Adrenal gland (tissue), 12 donors: ENCODE measurements around the gene USF2. TPM values are rescaled to one million over a fixed set of nuclear protein-coding genes. Genes with fewer than 3 reads are reported as not detected.
"Not testable (repeated sequence)": the region's sequence is repeated elsewhere in the genome, so short reads cannot be mapped to it uniquely, and the experiment has no call there.

Source experiments
- DNase-seq, 7 donors: peaks; one replicate each; pipeline ENCODE4 v3.0.0-alpha.2; 2019 to 2020
- H3K27ac ChIP-seq, 5 donors: fragments of 200-600 bp; sonication (generic) in 4 of 5; 1 replicate in 3 of 5; 2 replicates in 2 of 5; pipeline versions ENCODE4 v1.5.1 to v1.8.0; 2016 to 2020; ENCODE audit warnings: mild to moderate bottlenecking in 1 of 5
- H3K27me3 ChIP-seq: fragments of 200-600 bp; 2 replicates; pipeline ENCODE4 v1.8.0; 2021
- H3K36me3 ChIP-seq, 2 donors: fragments of 200-600 bp; replicated peaks in 1 of 2; 1 replicate in 1 of 2; 2 replicates in 1 of 2; pipeline versions ENCODE4 v1.5.1 to v1.8.0; 2018 to 2022
- H3K4me1 ChIP-seq, 2 donors: fragments of 200-600 bp; replicated peaks in 1 of 2; 1 replicate in 1 of 2; 2 replicates in 1 of 2; pipeline versions ENCODE4 v1.5.1 to v1.8.0; 2018 to 2021
- H3K4me3 ChIP-seq, 4 donors: fragments of 200-600 bp; sonication (generic) in 3 of 4; one replicate each; pipeline ENCODE4 v1.5.1; 2016 to 2018
- H3K9me3 ChIP-seq, 3 donors: fragments of 200-600 bp; sonication (generic) in 1 of 3; replicated peaks in 1 of 3; 1 replicate in 2 of 3; 2 replicates in 1 of 3; pipeline versions ENCODE4 v1.5.1 to v1.8.0; 2016 to 2021
- POLR2A ChIP-seq, 2 donors: fragments of 450-650 bp; IDR thresholded peaks; one replicate each; pipeline ENCODE4 v1.6.1; 2017; ENCODE audit warnings: antibody characterized with exemption in 2 of 2, mild to moderate bottlenecking in 2 of 2, moderate library complexity in 1 of 2
- WGBS, 4 donors: extraction: QIAGEN DNeasy Blood & Tissue Kit in 2 of 4; methylation state at CpG; one replicate each; pipeline versions ENCODE4 v1.1.5 to v1.1.7; 2013 to 2017; 5-methylcytosine and 5-hydroxymethylcytosine counted together
- intact Hi-C, 2 donors: fragments of 100-400 bp; cut with DNase I; formaldehyde crosslinking; loops; one replicate each; pipeline versions ENCODE4 v1.14.1 to v1.15.0; 2022 to 2023
- polyA plus RNA-seq, 3 donors: library from polyadenylated mRNA; stranded (reverse); fragments of 200-250 nt in 2 of 3; fragments of 350-450 nt in 1 of 3; fragmentation: Illumina TruSeq in 1 of 3; extraction: RNeasy Lipid Tissue Mini Kit (QIAGEN cat#74804) in 1 of 3; gene quantifications; one replicate each; pipeline ENCODE4 v1.2.3, GENCODE V29; 2013 to 2014
- total RNA-seq, 9 donors: library from RNA; depleted of rRNA in 4 of 9; stranded (reverse); fragments of >200 nt in 4 of 9; fragments of 120-200 nt in 1 of 9; fragmentation: NEBNext Ultra II Directional in 1 of 9; extraction: Animal tissue kit (Norgen Biotek cat#: 25700) in 1 of 9; gene quantifications; one replicate each; pipeline versions ENCODE4 v1.1.0 to v1.2.4, GENCODE V29; 2013 to 2023
- TF ChIP-seq, protein P1 (sequence below), 6 experiments: fragments of 450-650 bp in 4 of 6; fragments of 200-600 bp in 2 of 6; sonication (generic) in 1 of 6; IDR thresholded peaks; 1 replicate in 5 of 6; 2 replicates in 1 of 6; pipeline versions ENCODE4 v1.5.1 to v1.8.0; 2016 to 2021; ENCODE audit warnings: antibody characterized with exemption in 6 of 6, mild to moderate bottlenecking in 2 of 6, moderate library complexity in 1 of 6
- donor health status: healthy with polysubstance abuse.
- donor health status: Bipolar disorder and iron deficiency.
- donor health status: DM: yes; HTN: yes; CAD: no.
- donor health status: DM: no; HTN: no; CAD: no.
- donor health status: DM: no; HTN: no; CAD: no.
- donor health status: DM: yes; HTN: yes; CAD: no.

USF2 gene
- total and polyA plus RNA-seq, 12 donors: 50.6 to 302 (median 146) TPM

DNA sequence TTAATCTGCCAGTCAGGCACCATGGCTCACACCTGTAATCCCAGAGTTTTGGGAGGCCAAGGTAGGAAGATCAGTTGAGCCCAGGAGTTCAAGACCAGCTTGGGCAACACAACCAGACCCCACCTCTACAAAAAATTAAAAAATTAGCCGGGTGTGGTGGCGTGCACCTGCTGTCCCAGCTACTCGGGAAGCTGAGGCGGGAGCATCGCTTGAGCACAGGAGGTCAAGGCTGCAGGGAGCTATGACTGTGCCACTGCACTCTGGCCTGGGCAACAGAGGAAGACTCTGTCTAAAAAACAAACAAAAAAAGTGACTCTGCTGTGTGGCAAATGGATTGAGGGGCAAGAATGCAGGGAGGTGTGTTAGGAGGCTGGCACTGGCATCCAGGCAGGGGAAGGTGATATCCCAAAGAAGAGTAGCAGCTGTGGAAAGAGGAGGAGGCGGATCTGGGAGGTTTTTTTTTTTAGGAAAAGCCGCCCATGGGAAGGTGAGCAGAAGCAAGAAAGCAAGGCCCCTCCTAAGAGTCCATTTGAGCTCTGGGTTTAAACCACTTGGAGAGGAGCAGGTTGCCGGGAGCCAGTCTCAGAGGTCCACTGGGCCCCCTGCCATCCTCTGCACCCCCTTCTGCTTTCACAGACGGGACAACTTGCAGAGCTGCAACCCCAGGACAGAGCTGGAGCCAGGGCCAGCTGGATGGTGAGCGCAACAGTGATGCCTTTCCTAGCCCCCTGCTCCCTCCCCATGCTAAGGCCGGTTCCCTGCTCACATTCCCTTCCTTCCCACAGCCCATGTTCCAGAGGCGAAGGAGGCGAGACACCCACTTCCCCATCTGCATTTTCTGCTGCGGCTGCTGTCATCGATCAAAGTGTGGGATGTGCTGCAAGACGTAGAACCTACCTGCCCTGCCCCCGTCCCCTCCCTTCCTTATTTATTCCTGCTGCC, 15.7 kb downstream of the USF2 start:
- Histone ChIP-seq H3K9me3 (no peaks in the 10 kb centered on the region), H3K4me3 (no peak overlapping the region), H3K36me3 (peaks cover 0 to 4% of the 10 kb centered on the region in 2 donors), H3K4me1 (peaks cover 2% of the 10 kb centered on the region in 2 donors), H3K27ac (no peak overlapping the region), H3K27me3 (no peaks in the 10 kb centered on the region)
- WGBS, 4 donors: 74 to 88% (median 82%) methylated on average over 16 to 17 of the region's 17 CpGs
- no peak for DNase-seq
- TF ChIP-seq, protein P1, sequence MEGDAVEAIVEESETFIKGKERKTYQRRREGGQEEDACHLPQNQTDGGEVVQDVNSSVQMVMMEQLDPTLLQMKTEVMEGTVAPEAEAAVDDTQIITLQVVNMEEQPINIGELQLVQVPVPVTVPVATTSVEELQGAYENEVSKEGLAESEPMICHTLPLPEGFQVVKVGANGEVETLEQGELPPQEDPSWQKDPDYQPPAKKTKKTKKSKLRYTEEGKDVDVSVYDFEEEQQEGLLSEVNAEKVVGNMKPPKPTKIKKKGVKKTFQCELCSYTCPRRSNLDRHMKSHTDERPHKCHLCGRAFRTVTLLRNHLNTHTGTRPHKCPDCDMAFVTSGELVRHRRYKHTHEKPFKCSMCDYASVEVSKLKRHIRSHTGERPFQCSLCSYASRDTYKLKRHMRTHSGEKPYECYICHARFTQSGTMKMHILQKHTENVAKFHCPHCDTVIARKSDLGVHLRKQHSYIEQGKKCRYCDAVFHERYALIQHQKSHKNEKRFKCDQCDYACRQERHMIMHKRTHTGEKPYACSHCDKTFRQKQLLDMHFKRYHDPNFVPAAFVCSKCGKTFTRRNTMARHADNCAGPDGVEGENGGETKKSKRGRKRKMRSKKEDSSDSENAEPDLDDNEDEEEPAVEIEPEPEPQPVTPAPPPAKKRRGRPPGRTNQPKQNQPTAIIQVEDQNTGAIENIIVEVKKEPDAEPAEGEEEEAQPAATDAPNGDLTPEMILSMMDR (IDR thresholded peaks at IDR 0.05): no peak
- TF ChIP-seq POLR2A (IDR thresholded peaks at IDR 0.05): no peak
- intact Hi-C loops: no loop called here

DNA sequence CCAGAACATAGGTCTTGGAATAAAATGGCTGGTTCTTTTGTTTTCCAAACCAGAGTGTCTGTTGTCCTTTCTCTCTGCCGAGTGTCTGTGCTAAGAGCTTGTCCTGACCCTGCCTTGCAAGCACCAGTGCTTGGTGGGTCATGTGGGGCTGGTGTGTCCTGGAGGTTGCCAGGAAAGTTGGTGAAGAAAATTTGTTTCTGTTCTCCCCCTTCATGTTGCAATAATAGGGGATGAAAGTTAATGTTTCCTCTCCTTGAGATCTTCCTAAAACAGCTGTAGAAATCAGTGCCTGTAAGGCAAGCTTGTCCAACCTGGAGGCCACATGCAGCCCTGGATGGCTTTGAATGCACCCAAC, 16.3 kb downstream of the USF2 start:
- 25 to 55% (median 47%) methylated on average over 1 of the region's 1 CpG for WGBS, 4 donors

DNA sequence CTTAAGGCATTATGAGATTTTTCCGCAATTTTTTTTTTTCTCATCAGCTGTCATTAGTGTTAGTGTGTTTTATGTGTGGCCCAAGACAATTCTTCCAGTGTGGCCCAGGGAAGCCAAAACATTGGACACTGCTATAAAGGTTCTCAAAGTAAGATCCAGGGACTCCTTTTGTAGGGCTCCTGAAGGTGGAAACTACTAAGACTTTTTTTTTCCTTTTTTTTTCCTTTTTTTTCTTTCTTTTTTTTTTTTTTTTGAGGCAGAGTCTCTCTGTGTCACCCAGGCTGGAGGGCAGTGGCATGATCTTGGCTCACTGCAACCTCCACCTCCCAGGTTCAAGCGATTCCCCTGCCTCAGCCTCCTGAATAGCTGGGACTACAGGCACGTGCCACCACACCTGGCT, 16.7 kb downstream of the USF2 start:
- H3K4me3 ChIP-seq, H3K4me1 ChIP-seq, H3K36me3 ChIP-seq, DNase-seq, H3K9me3 ChIP-seq, H3K27me3 ChIP-seq, H3K27ac ChIP-seq, intact Hi-C loops: not testable (repeated sequence)
- WGBS, 4 donors: 91 to 99% (median 94%) methylated on average over 3 of the region's 3 CpGs

More for the DNA sequence above, 16.3 kb downstream of the USF2 start:
- no peaks in the 10 kb centered on the region for H3K4me1 ChIP-seq
- H3K27ac ChIP-seq: no peak overlapping the region
- no peaks in the 10 kb centered on the region for H3K36me3 ChIP-seq
- no peak for TF ChIP-seq POLR2A (IDR thresholded peaks at IDR 0.05)
- TF ChIP-seq, protein P1 (IDR thresholded peaks at IDR 0.05): no peak
- DNase-seq: no peak
- intact Hi-C loops: no loop called here
- H3K4me3 ChIP-seq: no peak overlapping the region
- H3K9me3 ChIP-seq: no peaks in the 10 kb centered on the region
- no peaks in the 10 kb centered on the region for H3K27me3 ChIP-seq

DNA sequence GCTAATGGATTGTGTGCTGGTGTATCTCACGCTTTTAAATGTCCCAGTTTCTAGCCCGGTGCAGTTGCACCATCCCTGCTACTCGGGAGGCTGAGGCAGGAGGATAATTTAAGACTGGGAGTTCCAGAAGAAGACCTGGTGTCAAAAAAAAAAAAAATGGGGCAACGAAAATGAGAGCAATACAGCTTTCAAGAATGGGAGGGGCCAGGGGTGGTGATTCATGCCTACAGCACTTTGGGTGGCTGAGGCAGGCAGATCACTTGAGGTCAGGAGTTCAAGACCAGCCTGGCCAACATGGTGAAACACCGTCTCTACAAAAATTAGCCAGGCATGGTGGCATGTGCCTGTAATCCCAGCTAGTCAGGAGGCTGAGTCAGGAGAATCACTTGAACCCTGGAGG, 17.3 kb downstream of the USF2 start:
- H3K4me1 ChIP-seq, H3K4me3 ChIP-seq, DNase-seq, H3K36me3 ChIP-seq, intact Hi-C loops, H3K27ac ChIP-seq, H3K9me3 ChIP-seq, H3K27me3 ChIP-seq: not testable (repeated sequence)
- 66 to 77% (median 72%) methylated on average over 5 of the region's 5 CpGs for WGBS, 4 donors

DNA sequence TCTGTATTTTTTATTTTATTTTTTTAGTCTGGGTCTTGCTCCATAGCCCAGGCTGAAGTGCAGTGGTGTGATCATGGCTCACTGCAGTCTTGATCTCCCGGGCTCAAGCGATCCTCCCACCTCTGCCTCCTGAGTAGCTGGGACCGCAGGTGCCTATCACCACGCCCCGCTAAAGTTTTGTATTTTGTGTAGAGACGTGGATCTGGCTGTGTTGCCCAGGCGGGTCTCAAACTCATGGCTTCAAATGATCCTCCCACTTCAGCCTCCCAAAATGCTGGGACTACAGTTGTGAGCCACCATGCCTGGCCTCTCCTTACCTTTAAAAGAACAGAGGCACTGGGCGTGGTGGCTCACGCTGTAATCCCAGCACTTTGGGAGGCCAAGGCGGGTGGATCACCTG, 19.0 kb downstream of the USF2 start:
- no peak for DNase-seq
- Histone ChIP-seq H3K4me3 (no peak overlapping the region), H3K4me1 (no peaks in the 10 kb centered on the region), H3K27me3 (no peaks in the 10 kb centered on the region), H3K9me3 (no peaks in the 10 kb centered on the region), H3K27ac (no peak overlapping the region), H3K36me3 (no peaks in the 10 kb centered on the region)
- TF ChIP-seq POLR2A (IDR thresholded peaks at IDR 0.05): no peak
- TF ChIP-seq, protein P1 (IDR thresholded peaks at IDR 0.05): no peak
- intact Hi-C loops: no loop called here
- WGBS, 4 donors: 87 to 92% (median 90%) methylated on average over 9 to 10 of the region's 10 CpGs
